Peyer's patch (tissue), 4 donors: ENCODE data around the gene STYX. TPM values are rescaled to one million over a fixed set of nuclear protein-coding genes. Genes with fewer than 3 reads are reported as not detected.
A peak's percentile ranks its signal among the peaks of the same experiment; 100 is the strongest.

Source experiments
- DNase-seq, 3 donors: peaks; one replicate each; pipeline ENCODE4 v3.0.0-alpha.2; 2017 to 2019
- H3K27ac ChIP-seq, 4 donors: fragments of 200-600 bp; sonication (generic); one replicate each; pipeline ENCODE4 v1.5.1; 2016 to 2019
- H3K27me3 ChIP-seq, 2 donors: fragments of 200-600 bp; sonication (generic); one replicate each; pipeline ENCODE4 v1.5.1; 2019
- H3K36me3 ChIP-seq, 3 donors: fragments of 200-600 bp; sonication (generic); one replicate each; pipeline ENCODE4 v1.5.1; 2016 to 2019
- H3K4me1 ChIP-seq, 4 donors: fragments of 200-600 bp; sonication (generic); one replicate each; pipeline ENCODE4 v1.5.1; 2016 to 2019
- H3K4me3 ChIP-seq, 4 donors: fragments of 200-600 bp; sonication (generic); 1 replicate in 3 of 4; 2 replicates in 1 of 4; pipeline ENCODE4 v1.5.1; 2016 to 2019; ENCODE audit warnings: mild to moderate bottlenecking in 1 of 4
- H3K9me3 ChIP-seq, 4 donors: fragments of 200-600 bp; sonication (generic); one replicate each; pipeline ENCODE4 v1.5.1; 2016 to 2019; ENCODE audit warnings: mild to moderate bottlenecking in 1 of 4
- POLR2A ChIP-seq, 2 donors: fragments of 450-650 bp; IDR thresholded peaks; one replicate each; pipeline ENCODE4 v1.5.1; 2017; ENCODE audit warnings: antibody characterized with exemption in 2 of 2, mild to moderate bottlenecking in 2 of 2, moderate library complexity in 2 of 2
- total RNA-seq, 4 donors: library from RNA; depleted of rRNA; stranded (reverse); fragments of >200 nt; gene quantifications; one replicate each; pipeline ENCODE4 v1.1.0, GENCODE V29; 2016
- TF ChIP-seq, protein P1 (sequence below), 6 experiments: fragments of 450-650 bp in 4 of 6; fragments of 200-600 bp in 2 of 6; sonication (generic) in 1 of 6; IDR thresholded peaks; one replicate each; pipeline ENCODE4 v1.5.1; 2017 to 2019; ENCODE audit warnings: antibody characterized with exemption in 6 of 6, mild to moderate bottlenecking in 3 of 6, moderate library complexity in 1 of 6

The STYX gene
- total RNA-seq, 4 donors from 2014 or later, result 8.8 to 10.7 (median 9.9) TPM

DNA sequence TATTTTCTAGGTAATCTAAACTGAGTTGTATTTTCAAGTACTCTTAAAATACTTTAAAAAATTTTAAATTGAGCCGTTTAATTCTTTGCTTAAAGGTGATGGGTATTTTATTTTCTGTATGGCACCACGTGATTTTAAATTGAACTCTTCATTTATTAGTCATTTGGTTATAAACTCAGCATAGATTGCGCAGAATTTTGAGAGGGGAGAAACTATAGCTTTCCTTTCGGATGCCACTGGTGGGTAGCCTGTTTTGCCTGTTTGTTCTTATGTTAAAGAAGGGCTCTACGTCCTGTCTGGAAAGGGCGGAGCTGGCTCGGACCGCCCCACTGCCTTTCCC lies 411 bp upstream of the STYX start:
- peak overlapping the region; percentile 45 to 88 (median 72) for H3K27ac ChIP-seq
- peaks cover 0 to 3% of the 10 kb centered on the region in 2 donors for H3K27me3 ChIP-seq
- DNase-seq, result no peak
- H3K9me3 ChIP-seq, result no peaks in the 10 kb centered on the region
- peaks cover 0 to 4% (median 0%) of the 10 kb centered on the region in 4 donors for H3K4me1 ChIP-seq
- peak overlapping the region; percentile 82 to 89 (median 87) for H3K4me3 ChIP-seq
- no peak for TF ChIP-seq POLR2A (IDR thresholded peaks at IDR 0.05)
- TF ChIP-seq, protein P1, sequence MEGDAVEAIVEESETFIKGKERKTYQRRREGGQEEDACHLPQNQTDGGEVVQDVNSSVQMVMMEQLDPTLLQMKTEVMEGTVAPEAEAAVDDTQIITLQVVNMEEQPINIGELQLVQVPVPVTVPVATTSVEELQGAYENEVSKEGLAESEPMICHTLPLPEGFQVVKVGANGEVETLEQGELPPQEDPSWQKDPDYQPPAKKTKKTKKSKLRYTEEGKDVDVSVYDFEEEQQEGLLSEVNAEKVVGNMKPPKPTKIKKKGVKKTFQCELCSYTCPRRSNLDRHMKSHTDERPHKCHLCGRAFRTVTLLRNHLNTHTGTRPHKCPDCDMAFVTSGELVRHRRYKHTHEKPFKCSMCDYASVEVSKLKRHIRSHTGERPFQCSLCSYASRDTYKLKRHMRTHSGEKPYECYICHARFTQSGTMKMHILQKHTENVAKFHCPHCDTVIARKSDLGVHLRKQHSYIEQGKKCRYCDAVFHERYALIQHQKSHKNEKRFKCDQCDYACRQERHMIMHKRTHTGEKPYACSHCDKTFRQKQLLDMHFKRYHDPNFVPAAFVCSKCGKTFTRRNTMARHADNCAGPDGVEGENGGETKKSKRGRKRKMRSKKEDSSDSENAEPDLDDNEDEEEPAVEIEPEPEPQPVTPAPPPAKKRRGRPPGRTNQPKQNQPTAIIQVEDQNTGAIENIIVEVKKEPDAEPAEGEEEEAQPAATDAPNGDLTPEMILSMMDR (IDR thresholded peaks at IDR 0.05), result no peak
- H3K36me3 ChIP-seq, result peaks cover 0 to 41% (median 0%) of the 10 kb centered on the region in 3 donors

DNA sequence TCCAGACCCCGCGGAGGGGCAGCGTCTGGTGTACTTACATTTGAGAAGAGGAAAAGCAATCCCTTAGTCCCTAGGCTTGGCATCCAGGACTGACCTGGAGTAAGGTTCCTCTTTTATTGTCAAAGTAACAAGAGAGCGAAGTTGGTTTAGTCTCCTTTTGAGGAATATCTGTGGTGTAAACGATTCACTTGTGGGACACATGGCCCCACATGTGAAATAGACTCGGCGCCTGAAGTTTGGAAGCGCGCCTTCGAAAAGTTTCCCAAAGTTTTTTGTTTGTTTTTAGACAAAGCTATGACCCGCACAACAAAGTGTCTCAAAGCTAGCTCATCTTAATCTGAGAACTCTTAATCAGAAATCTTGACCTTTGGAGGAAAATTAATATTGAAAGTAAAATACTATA lies 744 bp downstream of the STYX start:
- H3K27ac ChIP-seq, result peak overlapping the region; percentile 83 to 88 (median 87)
- no peaks in the 10 kb centered on the region for H3K9me3 ChIP-seq
- TF ChIP-seq, protein P1 (IDR thresholded peaks at IDR 0.05), result no peak
- TF ChIP-seq POLR2A (IDR thresholded peaks at IDR 0.05), result no peak
- DNase-seq, result no peak
- H3K36me3 ChIP-seq, result peaks cover 0 to 30% (median 0%) of the 10 kb centered on the region in 3 donors
- peaks cover 0 to 4% (median 0%) of the 10 kb centered on the region in 4 donors for H3K4me1 ChIP-seq
- peaks cover 0 to 3% of the 10 kb centered on the region in 2 donors for H3K27me3 ChIP-seq
- peak overlapping the region; percentile 82 to 89 (median 87) for H3K4me3 ChIP-seq

DNA sequence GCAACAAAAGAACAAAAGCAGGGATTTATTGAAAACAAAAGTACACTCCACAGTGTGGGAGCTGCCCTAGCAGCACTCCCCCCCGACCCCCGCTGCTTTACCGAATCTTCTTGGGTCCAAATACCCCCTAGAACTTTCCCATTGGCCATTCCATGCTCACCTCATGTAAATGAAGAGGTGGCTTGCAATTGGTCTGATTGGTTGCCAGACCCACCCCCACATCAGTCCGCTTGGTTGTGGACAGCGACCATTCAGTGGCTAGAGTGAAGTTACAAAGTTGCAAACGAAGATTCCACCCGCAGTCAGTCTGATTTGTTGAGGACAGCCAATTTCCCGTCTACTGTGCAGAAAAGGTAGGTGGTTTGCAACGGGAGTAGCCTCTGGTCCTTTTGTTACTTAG lies 3.9 kb downstream of the STYX start:
- no peaks in the 10 kb centered on the region for H3K9me3 ChIP-seq

DNA sequence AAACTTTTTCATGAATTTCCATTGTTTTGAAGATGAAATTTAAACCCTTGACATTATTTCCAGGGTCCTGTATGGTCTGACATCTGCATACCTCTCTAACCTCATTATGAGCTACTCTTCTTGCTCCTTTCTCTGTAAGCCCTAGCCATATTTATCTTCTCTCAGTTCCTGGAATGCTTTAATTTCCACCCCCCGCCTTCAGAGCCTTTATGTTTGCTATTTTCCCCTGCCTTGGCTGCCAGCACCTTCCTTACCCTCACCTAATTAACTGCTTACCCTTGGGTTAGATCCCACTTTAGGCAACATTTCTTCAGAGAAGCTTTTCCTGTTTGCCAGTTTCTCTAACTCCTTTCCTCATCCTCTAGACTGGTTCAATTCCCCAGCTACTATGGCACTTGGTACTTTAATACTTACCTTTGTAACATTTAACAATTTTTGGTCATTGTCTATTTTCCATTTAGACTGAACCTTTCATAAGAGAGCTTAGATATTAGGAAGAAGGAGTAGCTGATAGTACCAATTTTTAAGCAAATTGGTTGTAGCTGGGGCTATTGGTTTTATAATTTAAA lies 6.0 kb downstream of the STYX start:
- no peak for TF ChIP-seq POLR2A (IDR thresholded peaks at IDR 0.05)
- TF ChIP-seq, protein P1 (IDR thresholded peaks at IDR 0.05), result no peak
- H3K27ac ChIP-seq, result no peak overlapping the region
- DNase-seq, result no peak

More for the DNA sequence above, 3.9 kb downstream of the STYX start:
- no peaks in the 10 kb centered on the region for H3K36me3 ChIP-seq
- peaks cover 0 to 3% of the 10 kb centered on the region in 2 donors for H3K27me3 ChIP-seq
- H3K4me1 ChIP-seq, result peaks cover 0 to 4% (median 0%) of the 10 kb centered on the region in 4 donors
- no peak for DNase-seq
- no peak overlapping the region for H3K27ac ChIP-seq
- no peak for TF ChIP-seq POLR2A (IDR thresholded peaks at IDR 0.05)
- TF ChIP-seq, protein P1 (IDR thresholded peaks at IDR 0.05), result no peak
- H3K4me3 ChIP-seq, result no peak overlapping the region

DNA sequence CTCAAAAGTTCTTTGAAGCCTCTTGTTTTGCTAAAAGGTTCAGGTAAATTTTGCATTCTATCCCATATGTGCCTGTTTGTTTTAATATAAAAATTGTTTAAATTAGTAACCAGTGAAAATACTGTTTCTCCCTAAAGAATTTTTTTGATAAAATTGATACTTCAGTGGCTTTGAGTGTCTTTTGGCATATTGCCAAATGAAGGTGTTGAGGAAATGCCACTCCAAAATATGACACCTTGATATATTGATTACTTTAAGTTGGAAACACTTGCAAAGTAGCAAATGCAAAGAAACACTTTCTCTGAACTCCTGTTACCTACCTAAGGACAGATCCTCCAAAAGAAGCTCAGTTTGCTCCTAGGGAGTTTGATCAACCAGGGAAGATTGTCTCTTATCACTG lies 8.4 kb downstream of the STYX start:
- Histone ChIP-seq H3K27ac (no peak overlapping the region), H3K27me3 (no peaks in the 10 kb centered on the region), H3K4me1 (no peaks in the 10 kb centered on the region), H3K4me3 (no peak overlapping the region), H3K36me3 (no peaks in the 10 kb centered on the region), H3K9me3 (no peaks in the 10 kb centered on the region)
- TF ChIP-seq POLR2A (IDR thresholded peaks at IDR 0.05), result no peak
- TF ChIP-seq, protein P1 (IDR thresholded peaks at IDR 0.05), result no peak
- DNase-seq, result no peak

More for the DNA sequence above, 6.0 kb downstream of the STYX start:
- Histone ChIP-seq H3K36me3 (no peaks in the 10 kb centered on the region), H3K27me3 (no peaks in the 10 kb centered on the region), H3K4me1 (peaks cover 0 to 4% (median 0%) of the 10 kb centered on the region in 4 donors), H3K9me3 (no peaks in the 10 kb centered on the region), H3K4me3 (no peak overlapping the region)
